WTC11 (cell line): ENCODE data around the gene C17orf58. TPM values are rescaled to one million over a fixed set of nuclear protein-coding genes. Genes with fewer than 3 reads are reported as not detected.

Source experiments
- ATAC-seq: fragments of 200-7000 bp; cut with Tn5 transposase; 2 replicates; pipeline ENCODE4 v1.10.0; 2021; ENCODE audit warnings: mild to moderate bottlenecking, moderate library complexity
- CTCF ChIA-PET: fragments of 300-600 bp; sonication (Branson Sonifier 250); formaldehyde crosslinking; loops from one replicate; lab custom pipeline; 2021; ENCODE audit warnings: antibody characterized with exemption; lab: Charles Lee
- POLR2A ChIA-PET: fragments of 350-600 bp; sonication (Branson Sonifier 250); formaldehyde crosslinking; loops from one replicate; lab custom pipeline; 2021; ENCODE audit warnings: antibody characterized with exemption; lab: Charles Lee
- DNase-seq: peaks from one replicate; pipeline ENCODE4 v3.0.0; 2021; ENCODE audit warnings: low spot score
- H3K27ac Mint-ChIP-seq: 2 replicates; pipeline ENCODE4 v1.8.0; 2021; ENCODE audit warnings: mixed read lengths
- H3K27me3 Mint-ChIP-seq: 2 replicates; pipeline ENCODE4 v1.8.0; 2021; ENCODE audit warnings: low read depth, mild to moderate bottlenecking, moderate library complexity, mixed read lengths
- H3K36me3 Mint-ChIP-seq: 2 replicates; pipeline ENCODE4 v1.8.0; 2021; ENCODE audit warnings: mixed read lengths
- H3K4me1 Mint-ChIP-seq: 2 replicates; pipeline ENCODE4 v1.8.0; 2022; ENCODE audit warnings: mixed read lengths
- H3K4me3 Mint-ChIP-seq: 2 replicates; pipeline ENCODE4 v1.8.0; 2021; ENCODE audit warnings: mild to moderate bottlenecking, moderate library complexity, mixed read lengths
- H3K9me3 Mint-ChIP-seq: 2 replicates; pipeline ENCODE4 v1.8.0; 2021; ENCODE audit warnings: mixed read lengths
- AR ChIP-seq: fragments of 250-450 bp; sonication (Bioruptor Pico); IDR thresholded peaks from 2 replicates; pipeline ENCODE4 v1.9.0; 2021; ENCODE audit warnings: mild to moderate bottlenecking
- CREB1 ChIP-seq: sonication (generic); formaldehyde crosslinking; IDR thresholded peaks from 2 replicates; pipeline ENCODE4 v1.8.0; 2023; ENCODE audit warnings: mild to moderate bottlenecking, missing genetic modification reagents
- CTCF ChIP-seq: fragments of 200-600 bp; IDR thresholded peaks from 2 replicates; pipeline ENCODE4 v1.8.0; 2022; ENCODE audit warnings: antibody characterized with exemption
- E2F1 ChIP-seq: sonication (generic); formaldehyde crosslinking; IDR thresholded peaks from 2 replicates; pipeline ENCODE4 v1.8.0; 2022; ENCODE audit warnings: mild to moderate bottlenecking, missing genetic modification reagents
- ESRRA ChIP-seq: sonication (generic); formaldehyde crosslinking; IDR thresholded peaks from 2 replicates; pipeline ENCODE4 v1.8.1; 2022; ENCODE audit warnings: mild to moderate bottlenecking, missing genetic modification reagents, borderline replicate concordance
- HMGA2 ChIP-seq: fragments of 250-450 bp; sonication (Bioruptor Pico); IDR thresholded peaks from 2 replicates; pipeline ENCODE4 v1.4.0; 2021; ENCODE audit warnings: mild to moderate bottlenecking, moderate library complexity
- JUN ChIP-seq: sonication (generic); formaldehyde crosslinking; IDR thresholded peaks from 2 replicates; pipeline ENCODE4 v1.8.0; 2023; ENCODE audit warnings: mild to moderate bottlenecking, missing genetic modification reagents
- MLX ChIP-seq: sonication (generic); formaldehyde crosslinking; IDR thresholded peaks from 2 replicates; pipeline ENCODE4 v1.8.1; 2023; ENCODE audit warnings: mild to moderate bottlenecking, missing genetic modification reagents, moderate library complexity
- NFATC4 ChIP-seq: fragments of 250-450 bp; sonication (Bioruptor Pico); IDR thresholded peaks from 2 replicates; pipeline ENCODE4 v1.9.0; 2021; ENCODE audit warnings: mild to moderate bottlenecking
- RORB ChIP-seq: fragments of 250-450 bp; sonication (Bioruptor Pico); IDR thresholded peaks from 2 replicates; pipeline ENCODE4 v1.9.0; 2021; ENCODE audit warnings: mild to moderate bottlenecking
- SMAD3 ChIP-seq: sonication (generic); formaldehyde crosslinking; IDR thresholded peaks from 2 replicates; pipeline ENCODE4 v1.8.0; 2022; ENCODE audit warnings: missing genetic modification reagents, mild to moderate bottlenecking, borderline replicate concordance
- STAT6 ChIP-seq: sonication (generic); formaldehyde crosslinking; conservative IDR thresholded peaks from 2 replicates; pipeline ENCODE4 v1.8.1; 2023; ENCODE audit warnings: mild to moderate bottlenecking, low read depth, missing genetic modification reagents, moderate library complexity
- TCF7 ChIP-seq: sonication (generic); formaldehyde crosslinking; IDR thresholded peaks from 2 replicates; pipeline ENCODE4 v1.8.0; 2022; ENCODE audit warnings: mild to moderate bottlenecking, low read depth, missing genetic modification reagents, moderate library complexity
- ZNF232 ChIP-seq: sonication (generic); formaldehyde crosslinking; IDR thresholded peaks from 2 replicates; pipeline ENCODE4 v1.8.0; 2022; ENCODE audit warnings: mild to moderate bottlenecking, missing genetic modification reagents
- total RNA-seq: library from RNA; stranded (reverse); gene quantifications from 3 replicates; pipeline ENCODE4 v1.2.3, GENCODE V29; 2021
- TF ChIP-seq, protein P1 (sequence below): sonication (generic); formaldehyde crosslinking; IDR thresholded peaks from 2 replicates; pipeline ENCODE4 v1.8.1; 2023; ENCODE audit warnings: mild to moderate bottlenecking, missing genetic modification reagents

The C17orf58 gene
- total RNA-seq, 1 experiment from 2014 or later, result 28.2 TPM

- ATAC-seq, result no peak
- H3K4me1 Mint-ChIP-seq, result peaks cover 21% of the 10 kb centered on the region
- DNase-seq, result no peak
Observed at GRCh38 chr17:67992548-67993152, 3.6 kb downstream of the C17orf58 start.

GRCh38 chr17:67990909-67991308 is 5.4 kb downstream of the C17orf58 start:
- no peak for DNase-seq
- Mint-ChIP-seq H3K9me3 (no peaks in the 10 kb centered on the region), H3K4me1 (peaks cover 18% of the 10 kb centered on the region), H3K27ac (no peak overlapping the region), H3K36me3 (0 out of 2 replicates have a peak, but pooled peaks cover 3% of the 10 kb centered on the region), H3K4me3 (no peak overlapping the region), H3K27me3 (peaks cover 12% of the 10 kb centered on the region)
- no peak for ATAC-seq
- CTCF ChIA-PET, result interaction anchor here (1.3 kb wide), 1 partner anchor 16 kb away, joined by 3 read pairs; no protein-coding TSS in a partner anchor
- POLR2A ChIA-PET, result no interaction called here
- TF ChIP-seq JUN (CRISPR knock-in tag) (no peak), ESRRA (CRISPR knock-in tag) (no peak), NFATC4 (CRISPR knock-in tag) (no peak), E2F1 (CRISPR knock-in tag) (no peak)

More at GRCh38 chr17:67992548-67993152, 3.6 kb downstream of the C17orf58 start:
- 0 out of 2 replicates have a peak, but pooled peaks cover 3% of the 10 kb centered on the region for H3K36me3 Mint-ChIP-seq
- peaks cover 23% of the 10 kb centered on the region for H3K27me3 Mint-ChIP-seq
- ChIA-PET POLR2A (interaction anchor here (1.1 kb wide), 1 partner anchor 41 kb away, joined by 6 read pairs; no protein-coding TSS in a partner anchor), CTCF (interaction anchor here (1.3 to 1.6 kb wide), 3 partner anchors 13 to 30 kb away, joined by 3 to 5 read pairs (median 3); no protein-coding TSS in a partner anchor)
- H3K4me3 Mint-ChIP-seq, result peak overlapping the region; percentile 95
- peak overlapping the region; percentile 56 for H3K27ac Mint-ChIP-seq
- H3K9me3 Mint-ChIP-seq, result no peaks in the 10 kb centered on the region
- TF ChIP-seq MLX (CRISPR knock-in tag) (no peak), ZNF232 (0 out of 2 replicates have a peak, but pooled peaks have one; percentile 47)

DNA sequence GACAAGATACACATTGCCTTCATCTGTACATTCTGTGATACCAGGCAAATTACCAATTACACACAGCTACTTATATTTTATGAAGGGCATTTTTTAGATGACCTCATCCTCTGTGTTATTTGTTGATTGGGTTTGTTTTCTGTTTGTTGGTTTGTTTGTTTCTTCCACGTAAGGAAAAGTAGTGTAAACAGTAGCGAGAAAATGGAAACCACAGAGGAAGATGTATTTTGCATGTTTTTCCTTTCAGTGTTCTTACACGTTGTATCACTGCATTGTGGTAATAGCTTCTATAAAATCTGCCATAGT is 12.9 kb downstream of the C17orf58 start:
- Mint-ChIP-seq H3K27me3 (no peaks in the 10 kb centered on the region), H3K36me3 (0 out of 2 replicates have a peak, but pooled peaks cover 6% of the 10 kb centered on the region), H3K4me1 (no peaks in the 10 kb centered on the region; the same call in 1 of the 2 replicates), H3K27ac (peak overlapping the region; percentile 7), H3K9me3 (no peaks in the 10 kb centered on the region), H3K4me3 (no peak overlapping the region)
- ChIA-PET CTCF (no interaction called here), POLR2A (no interaction called here)
- ATAC-seq (no peak), DNase-seq (no peak)
- TF ChIP-seq STAT6 (CRISPR knock-in tag), result no peak
- TF ChIP-seq AR (CRISPR knock-in tag), result no peak
- TF ChIP-seq ZNF232, result no peak
- TF ChIP-seq SMAD3 (CRISPR knock-in tag), result no peak
- TF ChIP-seq TCF7, result no peak
- no peak for TF ChIP-seq CTCF
- TF ChIP-seq, protein P1, sequence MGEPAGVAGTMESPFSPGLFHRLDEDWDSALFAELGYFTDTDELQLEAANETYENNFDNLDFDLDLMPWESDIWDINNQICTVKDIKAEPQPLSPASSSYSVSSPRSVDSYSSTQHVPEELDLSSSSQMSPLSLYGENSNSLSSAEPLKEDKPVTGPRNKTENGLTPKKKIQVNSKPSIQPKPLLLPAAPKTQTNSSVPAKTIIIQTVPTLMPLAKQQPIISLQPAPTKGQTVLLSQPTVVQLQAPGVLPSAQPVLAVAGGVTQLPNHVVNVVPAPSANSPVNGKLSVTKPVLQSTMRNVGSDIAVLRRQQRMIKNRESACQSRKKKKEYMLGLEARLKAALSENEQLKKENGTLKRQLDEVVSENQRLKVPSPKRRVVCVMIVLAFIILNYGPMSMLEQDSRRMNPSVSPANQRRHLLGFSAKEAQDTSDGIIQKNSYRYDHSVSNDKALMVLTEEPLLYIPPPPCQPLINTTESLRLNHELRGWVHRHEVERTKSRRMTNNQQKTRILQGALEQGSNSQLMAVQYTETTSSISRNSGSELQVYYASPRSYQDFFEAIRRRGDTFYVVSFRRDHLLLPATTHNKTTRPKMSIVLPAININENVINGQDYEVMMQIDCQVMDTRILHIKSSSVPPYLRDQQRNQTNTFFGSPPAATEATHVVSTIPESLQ (CRISPR knock-in tag), result no peak
- TF ChIP-seq CREB1 (CRISPR knock-in tag), result no peak
- no peak for TF ChIP-seq RORB (CRISPR knock-in tag)
- TF ChIP-seq HMGA2 (CRISPR knock-in tag), result no peak
